Breast epithelium (tissue), 4 donors: Measurements from ENCODE around the gene SLC12A2. TPM values are rescaled to one million over a fixed set of nuclear protein-coding genes. Genes with fewer than 3 reads are reported as not detected.

ENCODE experiments used
- DNase-seq, 2 donors: peaks; one replicate each; pipeline ENCODE4 v3.0.0-alpha.2; 2019; ENCODE audit warnings: low spot score in 2 of 2
- H3K27ac ChIP-seq, 2 donors: fragments of 200-600 bp; sonication (generic) in 1 of 2; one replicate each; pipeline ENCODE4 v1.5.1; 2016 to 2019; ENCODE audit warnings: mild to moderate bottlenecking in 1 of 2
- H3K27me3 ChIP-seq, 2 donors: fragments of 200-600 bp; sonication (generic) in 1 of 2; one replicate each; pipeline versions ENCODE4 v1.5.1 to v1.6.0; 2017 to 2019; ENCODE audit warnings: control low read depth in 1 of 2, mild to moderate bottlenecking in 1 of 2
- H3K36me3 ChIP-seq: fragments of 200-600 bp; one replicate; pipeline ENCODE4 v1.5.1; 2019
- H3K4me1 ChIP-seq, 2 donors: fragments of 200-600 bp; sonication (generic); one replicate each; pipeline ENCODE4 v1.5.1; 2016 to 2019; ENCODE audit warnings: control low read depth in 1 of 2
- H3K4me3 ChIP-seq, 3 donors: fragments of 200-600 bp; sonication (generic); 1 replicate in 2 of 3; 2 replicates in 1 of 3; pipeline ENCODE4 v1.5.1; 2016 to 2019; ENCODE audit warnings: mild to moderate bottlenecking in 3 of 3, moderate library complexity in 2 of 3
- H3K9me3 ChIP-seq, 2 donors: fragments of 200-600 bp; sonication (generic) in 1 of 2; one replicate each; pipeline ENCODE4 v1.5.1; 2016 to 2019; ENCODE audit warnings: control low read depth in 1 of 2
- CTCF ChIP-seq, 3 donors: fragments of 450-650 bp; IDR thresholded peaks; one replicate each; pipeline ENCODE4 v1.5.1; 2016 to 2017; ENCODE audit warnings: antibody characterized with exemption in 3 of 3, mild to moderate bottlenecking in 3 of 3, moderate library complexity in 3 of 3
- POLR2A ChIP-seq: fragments of 450-650 bp; IDR thresholded peaks from one replicate; pipeline ENCODE4 v1.6.1; 2016; ENCODE audit warnings: antibody characterized with exemption, mild to moderate bottlenecking, moderate library complexity
- POLR2AphosphoS5 ChIP-seq, 3 donors: sonication (generic); formaldehyde crosslinking; IDR thresholded peaks; one replicate each; pipeline ENCODE4 v1.6.1; 2017; ENCODE audit warnings: antibody characterized with exemption in 3 of 3
- intact Hi-C: fragments of 100-400 bp; cut with DNase I; formaldehyde crosslinking; loops from one replicate; pipeline ENCODE4 v1.15.1; 2023; ENCODE audit warnings: low total_unique reads
- total RNA-seq, 3 donors: library from RNA; depleted of rRNA; stranded (reverse); fragments of >200 nt; gene quantifications; one replicate each; pipeline ENCODE4 v1.1.0, GENCODE V29; 2016

Gene SLC12A2
- total RNA-seq, 3 donors from 2014 or later = 23.7 to 204 (median 70.1) TPM

GRCh38 chr5:128074953-128075352 lies 8.6 kb upstream of the SLC12A2 start:
- intact Hi-C loops = no loop called here
- no peaks in the 10 kb centered on the region for H3K36me3 ChIP-seq
- TF ChIP-seq POLR2AphosphoS5 (IDR thresholded peaks at IDR 0.05) = no peak
- TF ChIP-seq CTCF (IDR thresholded peaks at IDR 0.05) = no peak
- TF ChIP-seq POLR2A = no peak
- no peak overlapping the region for H3K27ac ChIP-seq
- H3K9me3 ChIP-seq = no peaks in the 10 kb centered on the region
- no peak for DNase-seq
- no peaks in the 10 kb centered on the region for H3K27me3 ChIP-seq
- H3K4me1 ChIP-seq = no peaks in the 10 kb centered on the region
- H3K4me3 ChIP-seq = no peak overlapping the region

- TF ChIP-seq CTCF (IDR thresholded peaks at IDR 0.05) (no peak), POLR2A (no peak)
- Histone ChIP-seq H3K9me3 (no peaks in the 10 kb centered on the region), H3K4me3 (no peak overlapping the region), H3K27ac (no peak overlapping the region), H3K27me3 (no peaks in the 10 kb centered on the region), H3K36me3 (no peaks in the 10 kb centered on the region), H3K4me1 (no peaks in the 10 kb centered on the region)
- intact Hi-C loops = no loop called here
- no peak for DNase-seq
Measured at GRCh38 chr5:128077526-128077925, 6.0 kb upstream of the SLC12A2 start.

- peak overlapping the region in 2 of 3 donors; percentile 91 to 96 for H3K4me3 ChIP-seq
- TF ChIP-seq CTCF (IDR thresholded peaks at IDR 0.05) (peak in 2 of 3 donors; percentile 18 to 50), POLR2AphosphoS5 (IDR thresholded peaks at IDR 0.05) (no peak)
- DNase-seq = no peak
- no peaks in the 10 kb centered on the region for H3K36me3 ChIP-seq
- H3K4me1 ChIP-seq = no peaks in the 10 kb centered on the region
- intact Hi-C loops = no loop called here
- peak overlapping the region; percentile 62 to 96 for H3K27ac ChIP-seq
- H3K9me3 ChIP-seq = no peaks in the 10 kb centered on the region
- H3K27me3 ChIP-seq = no peaks in the 10 kb centered on the region
Measured at GRCh38 chr5:128081111-128081851, 2.3 kb upstream of the SLC12A2 start.

- intact Hi-C loops = no loop called here
Measured at GRCh38 chr5:128082551-128083032, 974 bp upstream of the SLC12A2 start.

More at GRCh38 chr5:128082551-128083032, 974 bp upstream of the SLC12A2 start:
- H3K4me3 ChIP-seq = peak overlapping the region; percentile 78 to 96 (median 91)
- peak overlapping the region; percentile 96 to 98 for H3K27ac ChIP-seq
- no peak for DNase-seq
- H3K4me1 ChIP-seq = peaks cover 0 to 5% of the 10 kb centered on the region in 2 donors
- H3K36me3 ChIP-seq = no peaks in the 10 kb centered on the region
- TF ChIP-seq POLR2A (peak; percentile 54), CTCF (IDR thresholded peaks at IDR 0.05) (no peak), POLR2AphosphoS5 (IDR thresholded peaks at IDR 0.05) (no peak)
- no peaks in the 10 kb centered on the region for H3K27me3 ChIP-seq
- H3K9me3 ChIP-seq = no peaks in the 10 kb centered on the region
